OCI-LY1 (cell line): ENCODE data around the gene FAM72A.
"Not testable (repeated sequence)": the region's sequence is repeated elsewhere in the genome, so short reads cannot be mapped to it uniquely, and the experiment has no call there.

Experiments
- H2AFZ ChIP-seq: fragments of 200-600 bp; sonication (generic), shearing (Covaris generic); 2 replicates; pipeline ENCODE4 v1.6.0; 2014; ENCODE audit warnings: antibody characterized with exemption, mild to moderate bottlenecking, low read length
- H3F3A ChIP-seq: fragments of 200-600 bp; sonication (generic), shearing (Covaris generic); 2 replicates; pipeline ENCODE4 v1.6.0; 2014; ENCODE audit warnings: mild to moderate bottlenecking, antibody characterized with exemption, low read length, moderate library complexity; ENCODE audit not compliant: insufficient read depth
- H3K27ac ChIP-seq: fragments of 200-600 bp; sonication (generic); 2 replicates; pipeline ENCODE4 v1.5.1; 2014; ENCODE audit warnings: low read length, mixed run types, mild to moderate bottlenecking, low read depth; ENCODE audit not compliant: poor library complexity, severe bottlenecking
- H3K27me3 ChIP-seq: fragments of 200-600 bp; sonication (generic); 2 replicates; pipeline ENCODE4 v1.6.0; 2014; ENCODE audit warnings: antibody characterized with exemption, mild to moderate bottlenecking, low read length, moderate library complexity; ENCODE audit not compliant: insufficient read depth
- H3K36me3 ChIP-seq: fragments of 200-600 bp; sonication (generic); 2 replicates; pipeline ENCODE4 v1.6.1; 2014; ENCODE audit warnings: mild to moderate bottlenecking, antibody characterized with exemption, low read length, moderate library complexity, mixed read lengths; ENCODE audit not compliant: insufficient read depth
- H3K4me1 ChIP-seq: fragments of 200-600 bp; sonication (generic); 2 replicates; pipeline ENCODE4 v1.5.1; 2014; ENCODE audit warnings: mild to moderate bottlenecking, low read length, moderate library complexity; ENCODE audit not compliant: insufficient read depth, severe bottlenecking
- H3K4me2 ChIP-seq: fragments of 200-600 bp; sonication (generic), shearing (Covaris generic); 2 replicates; pipeline ENCODE4 v1.6.1; 2014; ENCODE audit warnings: low read length
- H3K4me3 ChIP-seq: fragments of 200-600 bp; sonication (generic); 2 replicates; pipeline ENCODE4 v1.5.1; 2014; ENCODE audit warnings: low read length, low read depth, mild to moderate bottlenecking, mixed read lengths; ENCODE audit not compliant: poor library complexity, severe bottlenecking
- H3K79me2 ChIP-seq: fragments of 200-600 bp; shearing (Covaris generic); 2 replicates; pipeline ENCODE4 v1.6.1; 2016; ENCODE audit warnings: mixed run types, low read length, mixed read lengths; ENCODE audit not compliant: insufficient read depth
- H3K9ac ChIP-seq: fragments of 200-600 bp; sonication (generic), shearing (Covaris generic); 2 replicates; pipeline ENCODE4 v1.6.1; 2014; ENCODE audit warnings: mild to moderate bottlenecking, low read length, mixed read lengths
- H3K9me2 ChIP-seq: fragments of 200-600 bp; sonication (generic), shearing (Covaris generic); 2 replicates; pipeline ENCODE4 v1.6.1; 2014; ENCODE audit warnings: low read depth, mild to moderate bottlenecking, low read length, mixed read lengths
- H3K9me3 ChIP-seq: fragments of 200-600 bp; shearing (Covaris generic); 2 replicates; pipeline ENCODE4 v1.6.1; 2014; ENCODE audit warnings: low read length, mixed read lengths
- H4K20me1 ChIP-seq: fragments of 200-600 bp; sonication (generic), shearing (Covaris generic); 2 replicates; pipeline ENCODE4 v1.6.0; 2016; ENCODE audit warnings: mild to moderate bottlenecking, low read length; ENCODE audit not compliant: insufficient read depth

Gene FAM72A

DNA sequence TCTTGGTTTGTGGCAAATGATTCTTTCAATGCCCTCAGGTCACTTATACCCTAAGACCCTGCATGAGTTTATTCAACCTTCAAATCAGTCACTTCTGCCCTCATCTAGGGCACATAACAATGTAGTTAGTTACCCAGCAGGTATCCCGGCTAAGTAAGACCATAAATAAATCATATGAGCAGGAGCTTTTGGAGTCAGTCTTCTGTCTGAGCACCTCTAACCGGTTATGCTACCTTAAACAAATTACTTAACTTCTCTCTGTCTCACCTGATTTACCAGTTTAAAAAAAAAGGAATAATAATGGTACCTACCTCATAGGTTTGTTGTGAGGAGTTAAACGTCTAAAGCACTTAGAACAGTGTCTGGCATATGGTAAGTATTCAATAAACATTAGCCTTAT is 16.9 kb downstream of the FAM72A start:
- not testable (repeated sequence) for H3K27me3 ChIP-seq, H3K27ac ChIP-seq, H3K4me1 ChIP-seq, H3K9me3 ChIP-seq, H3K9ac ChIP-seq, H3F3A ChIP-seq, H3K79me2 ChIP-seq, H3K9me2 ChIP-seq, H3K4me3 ChIP-seq, H2AFZ ChIP-seq, H3K36me3 ChIP-seq, H4K20me1 ChIP-seq, H3K4me2 ChIP-seq

DNA sequence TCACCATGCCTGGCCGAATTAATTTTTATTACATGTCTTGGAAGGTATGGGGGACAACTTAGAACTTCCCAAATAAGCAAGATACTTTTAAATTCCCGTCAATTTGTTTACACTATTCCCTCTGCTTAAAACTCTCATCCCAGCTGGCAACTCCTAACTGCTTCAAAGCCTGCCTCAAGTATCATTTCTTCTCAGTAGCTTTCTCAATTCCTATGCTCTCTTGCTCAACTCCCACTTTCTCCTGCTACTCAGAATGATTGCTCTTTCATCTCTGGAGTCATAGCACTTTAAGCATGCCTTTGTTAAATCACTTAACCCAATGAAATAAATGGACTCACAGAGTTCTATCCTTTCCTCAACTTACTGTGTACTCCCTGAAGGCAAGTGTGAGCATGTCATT is 18.9 kb downstream of the FAM72A start:
- H3F3A ChIP-seq, H4K20me1 ChIP-seq, H3K9ac ChIP-seq, H3K27ac ChIP-seq, H2AFZ ChIP-seq, H3K4me2 ChIP-seq, H3K4me1 ChIP-seq, H3K27me3 ChIP-seq, H3K36me3 ChIP-seq, H3K79me2 ChIP-seq, H3K9me2 ChIP-seq, H3K4me3 ChIP-seq, H3K9me3 ChIP-seq: not testable (repeated sequence)

DNA sequence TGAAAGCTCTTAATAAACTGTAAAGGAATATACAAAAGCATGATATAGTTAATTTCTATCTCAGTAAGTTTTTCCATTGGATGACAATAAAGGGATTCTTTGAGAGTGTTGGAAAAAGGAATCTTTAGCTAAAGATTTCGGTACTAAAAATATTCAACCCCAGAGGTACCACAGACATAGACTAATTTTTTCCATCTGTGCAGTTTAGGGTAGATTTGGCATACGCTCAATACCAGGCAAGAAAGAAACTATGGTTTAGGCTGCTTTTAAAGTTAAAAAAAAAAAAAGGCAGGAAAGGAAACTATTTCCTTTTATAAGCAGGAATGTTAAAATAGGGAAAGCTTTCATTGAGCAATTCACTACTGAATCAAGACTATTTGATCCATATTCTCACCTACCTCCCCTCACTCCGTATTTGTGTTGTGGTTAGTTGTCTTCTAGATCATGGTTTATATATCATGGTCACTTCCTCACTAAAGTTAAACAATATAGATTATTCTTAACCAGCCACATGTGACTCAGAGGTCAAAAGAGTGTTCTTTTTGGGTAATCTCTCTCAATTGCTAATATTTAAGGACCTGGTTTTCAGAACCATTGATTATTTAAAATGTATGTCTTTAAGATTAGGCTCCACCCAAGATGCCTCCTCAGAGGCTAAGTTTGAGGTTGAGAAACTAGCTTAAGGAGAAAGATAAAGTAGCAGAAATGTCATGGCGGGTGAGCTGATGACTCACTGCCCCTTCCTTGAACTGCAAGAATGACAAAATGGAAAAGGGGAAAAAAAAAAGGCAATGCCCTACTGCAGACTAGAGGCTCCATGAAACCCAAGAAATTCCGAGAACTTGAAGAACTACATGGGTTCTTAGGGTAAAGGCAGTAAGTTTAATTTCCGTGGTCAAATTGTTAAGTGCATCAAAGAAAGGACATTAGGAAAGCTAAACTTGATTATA is 20.0 kb downstream of the FAM72A start:
- not testable (repeated sequence) for H2AFZ ChIP-seq, H3K27me3 ChIP-seq, H3K36me3 ChIP-seq, H4K20me1 ChIP-seq, H3K27ac ChIP-seq, H3K4me2 ChIP-seq, H3K4me1 ChIP-seq, H3K9ac ChIP-seq, H3K9me2 ChIP-seq, H3F3A ChIP-seq, H3K79me2 ChIP-seq, H3K4me3 ChIP-seq, H3K9me3 ChIP-seq

DNA sequence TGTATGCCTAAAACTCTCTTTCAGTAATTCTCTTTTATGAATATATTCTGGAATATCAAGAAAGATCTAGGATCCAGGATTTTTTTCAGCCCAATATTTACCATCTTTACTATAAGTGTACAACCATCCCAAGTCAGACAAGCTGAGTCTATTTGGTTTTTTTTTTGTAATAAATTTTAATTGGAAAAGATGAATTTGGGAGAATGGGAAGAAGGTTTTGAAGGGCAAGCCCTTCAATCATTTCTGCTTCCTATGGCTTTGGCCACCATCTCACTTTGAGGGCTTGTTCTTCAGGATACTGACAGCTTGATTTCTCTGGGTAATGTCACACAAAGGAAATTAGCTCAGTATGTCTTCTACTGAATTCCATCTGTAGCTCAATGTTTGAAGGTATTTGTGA is 23.0 kb downstream of the FAM72A start:
- not testable (repeated sequence) for H3K4me3 ChIP-seq, H3K27me3 ChIP-seq, H3K79me2 ChIP-seq, H3K27ac ChIP-seq, H3K4me2 ChIP-seq, H3K36me3 ChIP-seq, H3K9ac ChIP-seq, H3F3A ChIP-seq, H3K9me2 ChIP-seq, H3K4me1 ChIP-seq, H2AFZ ChIP-seq, H3K9me3 ChIP-seq, H4K20me1 ChIP-seq

DNA sequence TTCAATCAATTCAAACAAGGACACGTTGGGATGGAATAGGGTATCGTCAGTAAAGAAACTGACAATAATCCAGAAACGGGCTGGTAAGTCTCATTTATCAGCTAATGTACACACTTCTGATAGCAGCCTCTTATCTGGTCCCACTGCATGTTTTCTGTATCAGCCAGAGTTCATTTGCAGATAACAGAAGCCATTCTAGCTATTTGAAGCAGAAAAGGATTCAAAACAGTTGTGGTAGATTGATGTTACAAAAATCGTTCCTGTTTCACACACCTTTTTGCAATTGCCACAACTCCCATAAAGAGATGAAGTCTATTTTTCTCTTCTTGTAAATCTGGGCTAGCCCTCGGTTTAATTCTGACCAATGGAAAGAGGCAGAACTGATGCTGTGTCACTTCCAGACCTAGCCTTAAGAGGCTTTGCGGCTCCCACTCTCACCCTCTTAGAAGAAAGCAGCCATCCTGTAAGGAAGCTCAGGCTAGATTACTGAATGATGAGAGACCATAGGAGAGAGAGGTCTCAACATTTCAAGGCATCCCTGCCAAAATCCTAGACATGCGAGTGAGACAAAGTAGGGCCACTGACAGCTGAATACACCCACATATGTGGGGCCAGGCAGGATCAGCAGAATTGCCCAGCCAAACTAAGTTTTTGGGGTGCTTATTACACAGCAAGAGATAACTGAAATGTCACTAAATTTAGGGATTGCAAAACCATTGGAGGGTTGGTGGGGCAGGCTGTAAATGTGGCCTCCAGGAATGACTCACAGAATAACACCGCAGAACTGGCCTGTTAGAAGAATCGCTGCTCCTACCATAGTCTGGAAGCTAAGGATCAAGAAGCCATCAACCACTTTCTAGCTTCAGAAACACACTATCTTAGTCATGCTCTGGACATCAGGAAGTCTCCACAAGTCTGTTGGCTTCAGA is 24.3 kb downstream of the FAM72A start:
- H3K4me3 ChIP-seq, H3K27ac ChIP-seq, H2AFZ ChIP-seq, H3K79me2 ChIP-seq, H3K9ac ChIP-seq, H3K4me1 ChIP-seq, H3F3A ChIP-seq, H3K27me3 ChIP-seq, H3K9me2 ChIP-seq, H3K4me2 ChIP-seq, H3K36me3 ChIP-seq, H3K9me3 ChIP-seq, H4K20me1 ChIP-seq: not testable (repeated sequence)

DNA sequence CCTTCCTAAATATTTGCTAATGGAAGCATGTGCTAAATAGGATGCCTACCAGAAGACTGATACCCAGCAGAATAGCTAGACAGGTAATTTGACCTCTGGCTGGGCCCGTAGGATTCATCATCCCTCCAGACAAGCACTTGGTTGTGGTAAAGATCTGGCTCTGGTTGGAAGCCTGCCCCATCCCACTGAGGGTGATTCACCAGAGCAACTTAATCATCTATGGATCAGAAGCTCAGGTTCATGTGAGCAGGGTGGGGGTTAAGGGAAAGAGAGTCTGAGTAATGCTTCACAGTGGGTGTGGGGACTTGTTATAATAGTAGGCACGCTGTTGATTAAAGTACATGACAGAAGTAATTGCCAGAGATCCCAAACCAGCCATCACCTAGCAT is 26.5 kb downstream of the FAM72A start:
- not testable (repeated sequence) for H4K20me1 ChIP-seq, H3K9me3 ChIP-seq, H3K27me3 ChIP-seq, H3K4me3 ChIP-seq, H3F3A ChIP-seq, H3K4me1 ChIP-seq, H2AFZ ChIP-seq, H3K27ac ChIP-seq, H3K9ac ChIP-seq, H3K36me3 ChIP-seq, H3K9me2 ChIP-seq, H3K4me2 ChIP-seq, H3K79me2 ChIP-seq

DNA sequence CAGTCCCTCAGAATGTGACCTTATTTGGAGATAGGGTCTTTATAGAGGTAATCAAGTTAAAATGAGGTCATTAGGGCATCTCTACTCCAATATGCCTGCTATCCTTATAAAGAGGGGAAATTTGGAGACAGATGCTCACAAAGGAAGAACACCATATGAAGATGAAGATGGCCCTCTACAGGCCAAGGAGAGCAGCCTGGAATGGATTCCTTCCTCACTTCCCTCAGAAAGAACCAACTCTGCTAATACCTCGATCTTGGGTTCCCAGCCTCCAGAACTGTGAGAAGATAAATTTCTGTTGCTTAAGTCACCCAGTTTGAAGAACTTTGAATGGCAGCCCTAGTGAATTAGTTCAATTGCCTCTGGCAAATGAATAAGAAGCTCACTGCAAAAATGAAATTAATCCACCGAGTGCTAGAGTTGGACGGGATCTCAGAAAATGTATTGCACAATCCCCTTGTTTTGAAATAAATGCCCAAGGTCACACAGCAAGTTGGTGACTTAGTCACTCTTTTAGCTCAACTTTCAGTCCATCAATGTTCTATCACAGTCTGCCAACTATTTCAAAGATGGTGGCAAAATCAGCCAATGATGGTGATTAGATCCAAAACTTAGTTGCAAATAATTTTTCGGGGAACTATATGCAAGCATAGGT is 27.1 kb downstream of the FAM72A start:
- not testable (repeated sequence) for H3K27ac ChIP-seq, H3K9me2 ChIP-seq, H3K9ac ChIP-seq, H3K79me2 ChIP-seq, H3K9me3 ChIP-seq, H3K36me3 ChIP-seq, H3K4me1 ChIP-seq, H3K4me2 ChIP-seq, H4K20me1 ChIP-seq, H2AFZ ChIP-seq, H3K27me3 ChIP-seq, H3F3A ChIP-seq, H3K4me3 ChIP-seq
